Neural cell (in vitro differentiated cells): Measurements from ENCODE around the gene AKT1. TPM values are rescaled to one million over a fixed set of nuclear protein-coding genes. Genes with fewer than 3 reads are reported as not detected.

Experiments used
- H2AFZ ChIP-seq: fragments of 200-600, 300-800 bp; sonication (generic), shearing (Covaris generic); 2 replicates; pipeline ENCODE4 v1.6.0; 2014; ENCODE audit warnings: low read depth, mild to moderate bottlenecking, antibody characterized with exemption, low read length, moderate library complexity
- H3F3A ChIP-seq: fragments of 200-600 bp; shearing (Covaris generic); 2 replicates; pipeline ENCODE4 v1.6.1; 2016; ENCODE audit warnings: mild to moderate bottlenecking, moderate library complexity, mixed read lengths, antibody characterized with exemption, low read length; ENCODE audit not compliant: insufficient read depth, poor library complexity, severe bottlenecking
- H3K27ac ChIP-seq: fragments of 200-600, 300-800 bp; sonication (generic), shearing (Covaris generic); 2 replicates; pipeline ENCODE4 v1.5.1; 2014; ENCODE audit warnings: mild to moderate bottlenecking, low read length, moderate library complexity
- H3K27me3 ChIP-seq: fragments of 300-800, 200-600 bp; sonication (generic), shearing (Covaris generic); 2 replicates; pipeline ENCODE4 v1.6.0; 2014; ENCODE audit warnings: mild to moderate bottlenecking, low read depth, low read length, moderate library complexity; ENCODE audit not compliant: insufficient read depth
- H3K36me3 ChIP-seq: fragments of 300-800, 200-600 bp; sonication (generic), shearing (Covaris generic); 2 replicates; pipeline ENCODE4 v1.5.1; 2014; ENCODE audit warnings: mild to moderate bottlenecking, antibody characterized with exemption, low read length, moderate library complexity; ENCODE audit not compliant: insufficient read depth
- H3K4me2 ChIP-seq: fragments of 300-800, 200-600 bp; sonication (generic), shearing (Covaris generic); 2 replicates; pipeline ENCODE4 v1.6.0; 2014; ENCODE audit warnings: mild to moderate bottlenecking, low read length
- H3K4me3 ChIP-seq: fragments of 300-800, 200-600 bp; sonication (generic), shearing (Covaris generic); 2 replicates; pipeline ENCODE4 v1.5.1; 2014; ENCODE audit warnings: mild to moderate bottlenecking, low read length, moderate library complexity
- H3K79me2 ChIP-seq: fragments of 200-600 bp; shearing (Covaris generic); replicated peaks from 2 replicates; pipeline ENCODE4 v1.6.0; 2014; ENCODE audit warnings: mild to moderate bottlenecking, low read length, moderate library complexity; ENCODE audit not compliant: insufficient read depth
- H3K9ac ChIP-seq: fragments of 300-800, 200-600 bp; sonication (generic), shearing (Covaris generic); 2 replicates; pipeline ENCODE4 v1.6.1; 2016; ENCODE audit warnings: mild to moderate bottlenecking, low read length, mixed read lengths
- H3K9me2 ChIP-seq: fragments of 200-600 bp; shearing (Covaris generic); 2 replicates; pipeline ENCODE4 v1.6.1; 2016; ENCODE audit warnings: mild to moderate bottlenecking, low read length, mixed read lengths; ENCODE audit not compliant: insufficient read depth
- H3K9me3 ChIP-seq: fragments of 200-600, 300-800 bp; sonication (generic), shearing (Covaris generic); 2 replicates; pipeline ENCODE4 v1.6.1; 2016; ENCODE audit warnings: mild to moderate bottlenecking, mixed run types, low read length, moderate library complexity, mixed read lengths
- H4K20me1 ChIP-seq: fragments of 200-600 bp; shearing (Covaris generic); 2 replicates; pipeline ENCODE4 v1.6.1; 2016; ENCODE audit warnings: mild to moderate bottlenecking, mixed run types; ENCODE audit not compliant: insufficient read depth
- CTCF ChIP-seq: fragments of 450-650 bp; IDR thresholded peaks from 2 replicates; pipeline ENCODE4 v1.5.1; 2014; ENCODE audit warnings: antibody characterized with exemption, mild to moderate bottlenecking, moderate library complexity; ENCODE audit not compliant: poor library complexity, severe bottlenecking
- EP300 ChIP-seq: fragments of 450-650 bp; conservative IDR thresholded peaks from 2 replicates; pipeline ENCODE4 v1.6.1; 2014; ENCODE audit warnings: antibody characterized with exemption, mild to moderate bottlenecking, moderate library complexity; ENCODE audit not compliant: poor library complexity, severe bottlenecking
- EZH2 ChIP-seq: fragments of 200-600, 300-800 bp; shearing (Covaris generic), sonication (generic); IDR thresholded peaks from 2 replicates; pipeline ENCODE4 v1.6.1; 2014; ENCODE audit warnings: antibody characterized with exemption, low read length, borderline replicate concordance, mild to moderate bottlenecking; ENCODE audit not compliant: insufficient read depth, poor library complexity, severe bottlenecking
- MXI1 ChIP-seq: fragments of 450-650 bp; conservative IDR thresholded peaks from 2 replicates; pipeline ENCODE4 v1.6.1; 2014; ENCODE audit warnings: antibody characterized with exemption, mild to moderate bottlenecking; ENCODE audit not compliant: poor library complexity, severe bottlenecking
- POLR2AphosphoS5 ChIP-seq: IDR thresholded peaks from 2 replicates; pipeline ENCODE4 v1.6.1; 2012
- RAD21 ChIP-seq: fragments of 450-650 bp; conservative IDR thresholded peaks from 2 replicates; pipeline ENCODE4 v1.6.1; 2014; ENCODE audit warnings: antibody characterized with exemption, mild to moderate bottlenecking, moderate library complexity
- SMC3 ChIP-seq: fragments of 450-650 bp; conservative IDR thresholded peaks from 2 replicates; pipeline ENCODE4 v1.6.1; 2014; ENCODE audit warnings: antibody characterized with exemption, mild to moderate bottlenecking, moderate library complexity; ENCODE audit not compliant: poor library complexity
- TAF1 ChIP-seq: IDR thresholded peaks from 2 replicates; pipeline ENCODE4 v1.6.1; 2012; ENCODE audit warnings: low read depth
- polyA plus RNA-seq: library from polyadenylated mRNA; depleted of rRNA; stranded (reverse); fragments of >200 nt; gene quantifications from 2 replicates; pipeline ENCODE4 v1.2.3, GENCODE V29; 2014
- TF ChIP-seq, protein P1 (sequence below): IDR thresholded peaks from 2 replicates; pipeline ENCODE4 v1.6.1; 2012; ENCODE audit warnings: borderline replicate concordance

Gene AKT1
- polyA plus RNA-seq, 1 donor from 2014 or later: 159 TPM

DNA sequence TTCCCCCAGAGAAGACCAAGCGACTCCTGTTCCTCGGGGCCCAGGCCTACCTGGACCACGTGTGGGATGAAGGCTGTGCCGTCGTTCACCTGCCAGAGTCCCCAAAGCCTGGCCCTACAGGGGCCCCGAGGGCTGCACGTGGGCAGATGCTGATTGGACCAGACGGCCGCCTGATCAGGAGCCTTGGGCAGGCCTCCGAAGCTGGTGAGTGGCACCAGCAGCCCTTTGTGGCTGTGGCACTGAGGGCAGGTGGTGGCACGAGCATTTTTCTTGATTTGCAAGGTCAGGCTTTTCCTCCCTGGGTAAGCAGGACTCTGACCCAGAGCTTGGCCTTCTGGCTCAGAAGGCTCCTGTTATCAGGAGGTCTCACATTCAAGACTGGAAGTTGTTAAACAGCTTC is 39.9 kb downstream of the AKT1 start:
- TF ChIP-seq EP300 (no peak), SMC3 (no peak), MXI1 (no peak), POLR2AphosphoS5 (no peak), CTCF (no peak), TAF1 (no peak), RAD21 (no peak), EZH2 (no peak)
- TF ChIP-seq, protein P1, sequence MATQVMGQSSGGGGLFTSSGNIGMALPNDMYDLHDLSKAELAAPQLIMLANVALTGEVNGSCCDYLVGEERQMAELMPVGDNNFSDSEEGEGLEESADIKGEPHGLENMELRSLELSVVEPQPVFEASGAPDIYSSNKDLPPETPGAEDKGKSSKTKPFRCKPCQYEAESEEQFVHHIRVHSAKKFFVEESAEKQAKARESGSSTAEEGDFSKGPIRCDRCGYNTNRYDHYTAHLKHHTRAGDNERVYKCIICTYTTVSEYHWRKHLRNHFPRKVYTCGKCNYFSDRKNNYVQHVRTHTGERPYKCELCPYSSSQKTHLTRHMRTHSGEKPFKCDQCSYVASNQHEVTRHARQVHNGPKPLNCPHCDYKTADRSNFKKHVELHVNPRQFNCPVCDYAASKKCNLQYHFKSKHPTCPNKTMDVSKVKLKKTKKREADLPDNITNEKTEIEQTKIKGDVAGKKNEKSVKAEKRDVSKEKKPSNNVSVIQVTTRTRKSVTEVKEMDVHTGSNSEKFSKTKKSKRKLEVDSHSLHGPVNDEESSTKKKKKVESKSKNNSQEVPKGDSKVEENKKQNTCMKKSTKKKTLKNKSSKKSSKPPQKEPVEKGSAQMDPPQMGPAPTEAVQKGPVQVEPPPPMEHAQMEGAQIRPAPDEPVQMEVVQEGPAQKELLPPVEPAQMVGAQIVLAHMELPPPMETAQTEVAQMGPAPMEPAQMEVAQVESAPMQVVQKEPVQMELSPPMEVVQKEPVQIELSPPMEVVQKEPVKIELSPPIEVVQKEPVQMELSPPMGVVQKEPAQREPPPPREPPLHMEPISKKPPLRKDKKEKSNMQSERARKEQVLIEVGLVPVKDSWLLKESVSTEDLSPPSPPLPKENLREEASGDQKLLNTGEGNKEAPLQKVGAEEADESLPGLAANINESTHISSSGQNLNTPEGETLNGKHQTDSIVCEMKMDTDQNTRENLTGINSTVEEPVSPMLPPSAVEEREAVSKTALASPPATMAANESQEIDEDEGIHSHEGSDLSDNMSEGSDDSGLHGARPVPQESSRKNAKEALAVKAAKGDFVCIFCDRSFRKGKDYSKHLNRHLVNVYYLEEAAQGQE: no peak
- H3K36me3 ChIP-seq: no peaks in the 10 kb centered on the region
- no peak overlapping the region for H3K4me3 ChIP-seq
- H3K27me3 ChIP-seq: no peaks in the 10 kb centered on the region
- H3K9ac ChIP-seq: no peak overlapping the region
- H3K4me2 ChIP-seq: no peak overlapping the region
- no peak overlapping the region for H3K27ac ChIP-seq
- H3F3A ChIP-seq: no peaks in the 10 kb centered on the region
- H2AFZ ChIP-seq: no peak overlapping the region
- peaks cover 20% of the 10 kb centered on the region for H3K79me2 ChIP-seq
- no peaks in the 10 kb centered on the region for H3K9me3 ChIP-seq
- H4K20me1 ChIP-seq: no peaks in the 10 kb centered on the region
- no peaks in the 10 kb centered on the region for H3K9me2 ChIP-seq

DNA sequence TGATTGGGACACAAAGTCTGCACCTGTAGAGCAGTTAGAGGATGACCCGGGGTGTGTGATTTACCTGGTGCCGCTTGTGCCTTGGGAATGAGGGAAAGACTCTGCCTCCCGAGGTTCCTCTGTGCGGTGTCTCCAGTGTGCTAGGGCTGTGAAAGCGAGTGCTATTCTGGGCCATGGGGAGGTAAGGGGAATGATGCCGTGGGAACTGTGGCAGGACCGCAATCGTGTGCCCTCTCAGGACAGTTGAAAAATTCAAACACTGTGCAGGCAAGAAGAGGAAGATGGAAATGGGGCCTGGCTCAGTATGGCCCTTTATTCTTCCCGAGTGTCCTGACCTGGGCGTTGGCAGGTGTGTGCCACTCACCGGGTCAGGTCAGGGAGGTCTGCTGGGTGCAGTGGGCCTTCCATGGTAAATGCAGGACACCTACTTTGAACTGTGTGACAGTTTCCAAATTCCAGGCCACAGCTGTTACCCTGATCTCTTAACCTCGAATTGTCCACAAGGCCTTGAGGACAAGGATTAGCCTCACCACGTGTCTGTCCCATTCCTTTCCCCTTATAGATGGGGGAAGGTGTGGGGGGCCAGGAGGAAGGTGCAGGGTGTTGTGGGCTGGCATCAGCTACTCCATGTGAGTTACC is 41.2 kb downstream of the AKT1 start:
- Histone ChIP-seq H3K27ac (no peak overlapping the region), H3K9me3 (no peaks in the 10 kb centered on the region), H3K9me2 (no peaks in the 10 kb centered on the region), H3K79me2 (peaks cover 20% of the 10 kb centered on the region), H3K4me3 (peak overlapping the region; percentile 100), H3K27me3 (no peaks in the 10 kb centered on the region), H3K36me3 (no peaks in the 10 kb centered on the region), H3K9ac (peak overlapping the region; percentile 92), H3F3A (no peaks in the 10 kb centered on the region), H3K4me2 (peak overlapping the region; percentile 94), H4K20me1 (no peaks in the 10 kb centered on the region), H2AFZ (no peak overlapping the region)
- TF ChIP-seq TAF1 (no peak), MXI1 (no peak), RAD21 (no peak), CTCF (no peak), POLR2AphosphoS5 (no peak), EZH2 (no peak), SMC3 (no peak), EP300 (no peak)
- TF ChIP-seq, protein P1: no peak
